GM23248 (cell line): ENCODE data around the gene SLC46A3.

ENCODE experiments used
- EZH2 ChIP-seq: fragments of 200-600 bp; sonication (generic); IDR thresholded peaks from 2 replicates; pipeline ENCODE4 v1.6.1; 2018; ENCODE audit warnings: antibody characterized with exemption, mild to moderate bottlenecking; ENCODE audit not compliant: insufficient read depth, poor library complexity, severe bottlenecking
- EZH2phosphoT487 ChIP-seq: fragments of 200-600 bp; sonication (generic); IDR thresholded peaks from 2 replicates; pipeline ENCODE4 v1.6.1; 2018; ENCODE audit warnings: antibody characterized with exemption, moderate library complexity, mild to moderate bottlenecking, low read depth; ENCODE audit not compliant: insufficient read depth

GRCh38 chr13:28746287-28746612, 27.5 kb upstream of the SLC46A3 start:
- TF ChIP-seq EZH2phosphoT487: no peak
- no peak for TF ChIP-seq EZH2
